ENCODE data around the gene S100G.

DNA sequence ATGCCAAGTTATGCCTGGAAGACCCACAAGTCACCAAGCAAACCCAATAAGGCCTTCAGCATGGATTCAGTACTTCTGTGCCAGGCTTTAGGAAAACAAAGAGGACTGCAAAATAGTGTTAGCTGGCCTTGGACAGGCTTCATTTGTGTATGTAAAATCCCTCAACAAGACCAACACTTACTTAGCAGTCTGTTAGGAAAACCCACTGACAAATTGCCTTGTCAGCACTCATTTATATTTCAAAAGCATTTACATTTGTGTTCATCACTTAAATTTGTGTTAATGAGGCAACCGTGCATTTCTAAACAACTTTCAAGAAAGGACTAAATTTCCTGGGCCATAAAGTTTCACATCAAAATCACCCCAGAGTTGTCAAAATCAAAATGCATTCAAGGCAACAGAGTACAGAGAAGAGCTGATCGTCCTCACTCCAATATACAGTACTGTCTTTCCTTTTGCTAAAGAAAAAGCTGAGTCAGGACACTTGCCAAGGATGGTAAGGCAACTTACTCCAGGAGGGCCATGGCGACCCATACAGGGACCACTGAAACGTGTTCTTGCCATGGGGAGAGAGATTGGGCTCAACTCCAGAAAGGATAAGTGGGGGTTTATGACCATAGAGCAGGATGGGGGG lies 1.6 kb downstream of the S100G start:
- TF ChIP-seq CTCF (IDR thresholded peaks at IDR 0.05) (no peak), USF2 (IDR thresholded peaks at IDR 0.05; ENCODE audit: borderline replicate concordance, low read depth, low read length) (no peak), EZH2phosphoT487 (IDR thresholded peaks at IDR 0.05; ENCODE audit: borderline replicate concordance, low read depth) (no peak), TEAD4 (IDR thresholded peaks at IDR 0.05; ENCODE audit: borderline replicate concordance, insufficient read depth) (no peak), POLR2AphosphoS5 (IDR thresholded peaks at IDR 0.05; ENCODE audit: low read depth, low read length) (no peak), YY1 (IDR thresholded peaks at IDR 0.05; ENCODE audit: low read depth) (no peak), RFX5 (IDR thresholded peaks at IDR 0.05; ENCODE audit: low read length) (no peak), USF1 (IDR thresholded peaks at IDR 0.05; ENCODE audit: borderline replicate concordance, low read depth) (no peak), REST (IDR thresholded peaks at IDR 0.05; ENCODE audit: low read depth, low read length) (no peak), MXI1 (IDR thresholded peaks at IDR 0.05; ENCODE audit: low read depth, low read length) (no peak), TAF1 (IDR thresholded peaks at IDR 0.05; ENCODE audit: borderline replicate concordance, low read depth, low read length) (no peak), SIN3A (IDR thresholded peaks at IDR 0.05; ENCODE audit: borderline replicate concordance, low read depth, low read length) (no peak)
- TF ChIP-seq, protein P1, sequence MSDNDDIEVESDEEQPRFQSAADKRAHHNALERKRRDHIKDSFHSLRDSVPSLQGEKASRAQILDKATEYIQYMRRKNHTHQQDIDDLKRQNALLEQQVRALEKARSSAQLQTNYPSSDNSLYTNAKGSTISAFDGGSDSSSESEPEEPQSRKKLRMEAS (IDR thresholded peaks at IDR 0.05; ENCODE audit: low read depth): no peak
